ENCODE measurements around the gene RHOA. TPM values are rescaled to one million over a fixed set of nuclear protein-coding genes. Genes with fewer than 3 reads are reported as not detected.

The RHOA gene
- total RNA-seq, 6 donors from 2014 or later, result 206 to 611 (median 456) TPM

DNA sequence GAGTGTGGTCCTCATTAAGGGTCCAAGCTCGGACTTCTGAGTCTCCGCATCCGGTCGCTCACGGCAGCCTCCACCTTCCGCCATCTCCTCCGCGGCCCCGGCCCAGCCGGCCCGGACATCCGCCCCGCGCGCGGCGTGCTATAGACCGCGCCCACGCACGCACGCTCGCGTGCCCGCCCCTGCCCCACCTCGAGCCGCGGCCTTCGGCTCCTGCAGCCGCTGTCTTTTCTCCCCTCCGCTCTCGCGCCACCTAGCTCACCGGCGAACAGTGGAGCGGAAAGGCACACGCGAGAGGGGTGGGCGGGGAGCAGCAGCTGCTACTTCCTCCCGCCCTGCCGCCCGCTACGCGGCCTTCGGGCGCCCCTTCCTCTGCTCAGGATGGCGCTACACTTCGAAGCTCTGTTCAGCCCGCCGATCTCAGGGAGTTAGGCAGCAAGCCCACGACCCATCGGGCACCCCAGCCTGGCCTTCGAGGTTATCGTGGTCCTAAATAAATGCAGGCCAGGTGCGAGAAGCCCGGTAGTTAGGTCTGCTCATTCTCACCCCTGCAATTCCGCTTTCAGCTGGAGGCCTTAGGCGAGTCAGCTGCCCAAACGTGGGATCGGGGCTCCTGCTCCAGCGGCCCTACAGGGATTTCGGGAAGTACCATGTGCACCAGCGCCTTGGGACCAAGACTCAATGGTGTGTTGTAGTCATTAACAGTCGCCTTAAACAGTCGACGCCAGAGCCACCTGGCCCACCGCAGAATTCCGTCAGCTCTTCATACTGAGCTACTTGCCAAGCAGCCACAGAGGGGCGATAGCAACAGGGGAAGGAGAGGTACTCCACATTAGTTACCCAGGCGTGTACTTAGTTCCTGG, 71.6 kb downstream of the RHOA start, which contains the start of gene USP4:
Gene USP4, minus strand, starts transcription at position 113 of the 860 bp plus-strand sequence. Its CDS starts 29 bp downstream, at position 84.
- Histone ChIP-seq H3K4me1 (peaks cover 32 to 60% (median 47%) of the 10 kb centered on the region in 4 donors), H3K9me3 (no peaks in the 10 kb centered on the region), H3K27me3 (no peaks in the 10 kb centered on the region), H3K36me3 (peaks cover 0 to 18% (median 16%) of the 10 kb centered on the region in 4 donors), H3K27ac (peak within 1 kb of the TSS; percentile 94 to 99 (median 96)), H3K4me3 (peak within 1 kb of the TSS; percentile 76 to 83 (median 77))
- ATAC-seq (ENCODE audit: low FRiP score in 2 of 2) (peak; percentile 97), DNase-seq (peak; percentile 94 to 98)
- peak in 5 of 6 experiments; percentile 37 to 65 (median 43) for TF ChIP-seq CTCF (IDR thresholded peaks at IDR 0.05)
- peak in 3 of 4 donors; percentile 47 to 93 (median 83) for TF ChIP-seq POLR2A (IDR thresholded peaks at IDR 0.05)
- TF ChIP-seq EP300 (IDR thresholded peaks at IDR 0.05), result peak in 2 of 4 donors; percentile 53 to 60
- TF ChIP-seq POLR2AphosphoS5 (IDR thresholded peaks at IDR 0.05), result peak; percentile 86 to 89
- 0% methylated on average over 16 to 48 of the region's 70 CpGs for WGBS, 2 donors

GRCh38 chr3:49339581-49339940, 72.2 kb downstream of the RHOA start:
- ATAC-seq (ENCODE audit: low FRiP score in 2 of 2) (peak; percentile 12 to 32), DNase-seq (peak; percentile 32 to 86)
- H3K27ac ChIP-seq, result peak overlapping the region; percentile 94 to 99 (median 96)
- 0 to 1% methylated on average over 12 to 17 of the region's 17 CpGs for WGBS, 2 donors
- H3K27me3 ChIP-seq, result no peaks in the 10 kb centered on the region
- no peaks in the 10 kb centered on the region for H3K9me3 ChIP-seq
- H3K4me3 ChIP-seq, result peak overlapping the region; percentile 76 to 83 (median 77)
- H3K4me1 ChIP-seq, result peaks cover 28 to 61% (median 44%) of the 10 kb centered on the region in 4 donors
- TF ChIP-seq POLR2A (IDR thresholded peaks at IDR 0.05) (no peak), EP300 (IDR thresholded peaks at IDR 0.05) (no peak), POLR2AphosphoS5 (IDR thresholded peaks at IDR 0.05) (no peak), CTCF (IDR thresholded peaks at IDR 0.05) (no peak)
- H3K36me3 ChIP-seq, result peaks cover 0 to 24% (median 23%) of the 10 kb centered on the region in 4 donors

- no peak for ATAC-seq (ENCODE audit: low FRiP score in 2 of 2)
- TF ChIP-seq POLR2AphosphoS5 (IDR thresholded peaks at IDR 0.05) (no peak), EP300 (IDR thresholded peaks at IDR 0.05) (no peak), CTCF (IDR thresholded peaks at IDR 0.05) (no peak), POLR2A (IDR thresholded peaks at IDR 0.05) (no peak)
- H3K27ac ChIP-seq, result peak overlapping the region; percentile 38 to 81 (median 69)
- WGBS, 2 donors, result 82 to 91% methylated on average over 5 of the region's 5 CpGs
- H3K27me3 ChIP-seq, result no peaks in the 10 kb centered on the region
- H3K9me3 ChIP-seq, result no peaks in the 10 kb centered on the region
- DNase-seq, result no peak
- H3K36me3 ChIP-seq, result peaks cover 6 to 79% (median 68%) of the 10 kb centered on the region in 4 donors
- H3K4me1 ChIP-seq, result peaks cover 26 to 55% (median 32%) of the 10 kb centered on the region in 4 donors
- no peak overlapping the region for H3K4me3 ChIP-seq
These were observed 77.7 kb downstream of the RHOA start for GRCh38 chr3:49333916-49334633.

DNA sequence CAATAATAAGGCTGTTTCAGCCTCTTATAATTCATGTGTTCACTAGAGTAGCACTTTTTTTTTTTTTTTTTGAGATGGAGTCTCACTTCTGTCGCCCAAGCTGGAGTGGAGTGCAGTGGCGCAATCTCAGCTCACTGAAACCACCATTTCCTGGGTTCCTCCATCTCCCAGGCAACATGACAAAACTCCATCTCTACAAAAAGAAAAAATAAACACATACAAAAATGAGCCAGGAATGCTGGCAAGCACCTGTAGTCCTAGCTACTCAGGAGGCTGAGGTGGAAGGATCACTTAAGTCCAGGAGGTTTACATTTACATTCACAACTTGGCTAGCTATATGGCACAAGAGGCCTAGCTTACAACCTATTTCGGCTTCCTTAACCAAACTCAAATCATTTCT, 78.7 kb downstream of the RHOA start:
- TF ChIP-seq CTCF (IDR thresholded peaks at IDR 0.05) (no peak), POLR2A (IDR thresholded peaks at IDR 0.05) (no peak), EP300 (IDR thresholded peaks at IDR 0.05) (no peak), POLR2AphosphoS5 (IDR thresholded peaks at IDR 0.05) (no peak)
- ATAC-seq (ENCODE audit: low FRiP score in 2 of 2), result peak; percentile 72 to 82
- peaks cover 17 to 46% (median 22%) of the 10 kb centered on the region in 4 donors for H3K4me1 ChIP-seq
- H3K27ac ChIP-seq, result peak overlapping the region; percentile 38 to 81 (median 69)
- H3K27me3 ChIP-seq, result no peaks in the 10 kb centered on the region
- H3K4me3 ChIP-seq, result no peak overlapping the region
- no peaks in the 10 kb centered on the region for H3K9me3 ChIP-seq
- 43 to 61% methylated on average over 3 of the region's 3 CpGs for WGBS, 2 donors
- DNase-seq, result peak in 1 of 2 donors; percentile 84
- H3K36me3 ChIP-seq, result peaks cover 6 to 88% (median 75%) of the 10 kb centered on the region in 4 donors

Measured in upper lobe of left lung (tissue), 6 donors.